ENCODE measurements around the gene POU2AF1. TPM values are rescaled to one million over a fixed set of nuclear protein-coding genes. Genes with fewer than 3 reads are reported as not detected.

POU2AF1 gene
- total and polyA plus RNA-seq, 4 donors = 0.21 to 2.0 (median 0.83) TPM

DNA sequence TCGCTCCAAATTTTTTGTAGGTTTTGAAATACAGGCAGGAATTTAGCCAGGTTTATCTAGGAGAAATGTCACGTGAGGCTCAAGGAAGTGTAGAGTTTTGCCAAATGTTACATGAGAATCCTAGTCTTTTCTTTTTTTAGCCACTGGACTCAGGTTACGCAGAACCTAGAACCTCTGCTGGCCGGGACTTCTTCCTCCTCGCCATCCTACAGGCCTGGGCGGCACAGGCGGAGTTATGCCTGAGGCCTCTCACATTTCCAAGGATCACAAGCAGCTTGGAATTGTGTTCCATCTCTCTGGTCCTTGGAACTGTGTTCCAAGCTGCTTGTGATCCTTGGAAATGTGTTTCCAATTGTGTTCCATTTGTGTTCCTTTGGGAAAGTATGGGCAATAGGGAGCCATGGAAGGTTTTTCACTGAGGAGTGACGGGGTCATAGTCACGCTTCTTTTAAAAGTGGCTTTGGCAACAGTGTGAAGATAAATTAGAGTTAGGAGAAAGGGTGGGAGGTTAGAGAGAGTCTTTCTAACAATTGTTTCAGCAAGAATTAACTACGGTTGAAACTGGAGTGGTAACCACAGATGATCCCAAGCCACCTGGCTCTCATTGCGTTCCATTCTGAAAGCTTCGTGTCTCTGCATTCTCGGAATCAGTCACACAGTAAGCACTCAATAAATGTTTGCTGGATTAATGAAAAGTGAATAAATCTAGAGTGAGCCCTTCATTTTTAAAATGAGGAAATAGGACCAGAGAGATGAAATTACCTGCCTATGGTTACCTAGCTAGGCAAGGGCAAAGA, 12.5 kb upstream of the POU2AF1 start (continued):
- no peak for TF ChIP-seq TAF1 (conservative IDR thresholded peaks at IDR 0.05)
- TF ChIP-seq JUND (IDR thresholded peaks at IDR 0.05) = no peak
- no peak for TF ChIP-seq YY1 (IDR thresholded peaks at IDR 0.05)

DNA sequence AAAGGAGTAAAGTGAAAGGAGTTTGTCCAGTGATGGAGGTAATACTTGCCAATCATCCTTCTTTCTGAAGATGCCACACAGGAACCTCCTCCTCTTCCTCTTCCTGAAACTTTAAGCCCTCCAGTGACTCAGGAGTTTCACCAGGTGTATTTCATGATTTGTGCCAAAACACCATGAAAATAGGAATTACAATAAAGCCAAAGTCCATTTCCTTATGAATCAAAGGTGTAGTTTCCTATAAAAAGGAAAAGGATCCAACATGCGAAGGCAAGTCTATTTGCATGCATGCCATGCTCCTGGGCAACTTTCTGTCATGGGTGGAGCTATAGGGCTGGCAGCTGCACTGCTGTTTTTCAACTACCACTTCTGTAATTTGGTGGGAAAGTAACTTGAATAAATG, 9.8 kb upstream of the POU2AF1 start:
- DNase-seq (ENCODE audit: low spot score) = no peak
- 82% methylated on average over 1 of the region's 1 CpG for WGBS
- Histone ChIP-seq H3K9me3 (ENCODE audit: control insufficient read depth in 4 of 4, low read length in 3 of 4) (no peaks in the 10 kb centered on the region), H3K36me3 (ENCODE audit: control insufficient read depth in 4 of 4, insufficient read depth in 3 of 4, low read depth in 1 of 4, low read length in 3 of 4) (no peaks in the 10 kb centered on the region), H3K27me3 (ENCODE audit: control insufficient read depth in 4 of 4, insufficient read depth in 4 of 4, low read length in 3 of 4) (no peaks in the 10 kb centered on the region), H3K4me1 (ENCODE audit: control insufficient read depth in 4 of 4, insufficient read depth in 4 of 4, low read length in 3 of 4) (peaks cover 0 to 11% (median 0%) of the 10 kb centered on the region in 4 donors), H3K4me3 (ENCODE audit: low read depth in 1 of 3, low read length in 3 of 3) (no peak overlapping the region), H3K9ac (ENCODE audit: low read depth in 1 of 2, low read length in 2 of 2) (no peak overlapping the region), H3K27ac (ENCODE audit: low read depth in 1 of 2, low read length in 2 of 2) (no peak overlapping the region)
- TF ChIP-seq FOXA2 (IDR thresholded peaks at IDR 0.05) = no peak
- no peak for TF ChIP-seq HNF4G (IDR thresholded peaks at IDR 0.05)
- TF ChIP-seq, protein P1, sequence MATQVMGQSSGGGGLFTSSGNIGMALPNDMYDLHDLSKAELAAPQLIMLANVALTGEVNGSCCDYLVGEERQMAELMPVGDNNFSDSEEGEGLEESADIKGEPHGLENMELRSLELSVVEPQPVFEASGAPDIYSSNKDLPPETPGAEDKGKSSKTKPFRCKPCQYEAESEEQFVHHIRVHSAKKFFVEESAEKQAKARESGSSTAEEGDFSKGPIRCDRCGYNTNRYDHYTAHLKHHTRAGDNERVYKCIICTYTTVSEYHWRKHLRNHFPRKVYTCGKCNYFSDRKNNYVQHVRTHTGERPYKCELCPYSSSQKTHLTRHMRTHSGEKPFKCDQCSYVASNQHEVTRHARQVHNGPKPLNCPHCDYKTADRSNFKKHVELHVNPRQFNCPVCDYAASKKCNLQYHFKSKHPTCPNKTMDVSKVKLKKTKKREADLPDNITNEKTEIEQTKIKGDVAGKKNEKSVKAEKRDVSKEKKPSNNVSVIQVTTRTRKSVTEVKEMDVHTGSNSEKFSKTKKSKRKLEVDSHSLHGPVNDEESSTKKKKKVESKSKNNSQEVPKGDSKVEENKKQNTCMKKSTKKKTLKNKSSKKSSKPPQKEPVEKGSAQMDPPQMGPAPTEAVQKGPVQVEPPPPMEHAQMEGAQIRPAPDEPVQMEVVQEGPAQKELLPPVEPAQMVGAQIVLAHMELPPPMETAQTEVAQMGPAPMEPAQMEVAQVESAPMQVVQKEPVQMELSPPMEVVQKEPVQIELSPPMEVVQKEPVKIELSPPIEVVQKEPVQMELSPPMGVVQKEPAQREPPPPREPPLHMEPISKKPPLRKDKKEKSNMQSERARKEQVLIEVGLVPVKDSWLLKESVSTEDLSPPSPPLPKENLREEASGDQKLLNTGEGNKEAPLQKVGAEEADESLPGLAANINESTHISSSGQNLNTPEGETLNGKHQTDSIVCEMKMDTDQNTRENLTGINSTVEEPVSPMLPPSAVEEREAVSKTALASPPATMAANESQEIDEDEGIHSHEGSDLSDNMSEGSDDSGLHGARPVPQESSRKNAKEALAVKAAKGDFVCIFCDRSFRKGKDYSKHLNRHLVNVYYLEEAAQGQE (IDR thresholded peaks at IDR 0.05) = no peak
- no peak for TF ChIP-seq YY1 (IDR thresholded peaks at IDR 0.05)
- TF ChIP-seq EGR1 (IDR thresholded peaks at IDR 0.05; ENCODE audit: low read depth in 2 of 2) = no peak
- no peak for TF ChIP-seq JUND (IDR thresholded peaks at IDR 0.05)
- no peak for TF ChIP-seq GABPA (IDR thresholded peaks at IDR 0.05 in 1 of 2, conservative IDR thresholded peaks at IDR 0.05 in 1 of 2)
- TF ChIP-seq RXRA (IDR thresholded peaks at IDR 0.05) = no peak
- TF ChIP-seq, protein P2, sequence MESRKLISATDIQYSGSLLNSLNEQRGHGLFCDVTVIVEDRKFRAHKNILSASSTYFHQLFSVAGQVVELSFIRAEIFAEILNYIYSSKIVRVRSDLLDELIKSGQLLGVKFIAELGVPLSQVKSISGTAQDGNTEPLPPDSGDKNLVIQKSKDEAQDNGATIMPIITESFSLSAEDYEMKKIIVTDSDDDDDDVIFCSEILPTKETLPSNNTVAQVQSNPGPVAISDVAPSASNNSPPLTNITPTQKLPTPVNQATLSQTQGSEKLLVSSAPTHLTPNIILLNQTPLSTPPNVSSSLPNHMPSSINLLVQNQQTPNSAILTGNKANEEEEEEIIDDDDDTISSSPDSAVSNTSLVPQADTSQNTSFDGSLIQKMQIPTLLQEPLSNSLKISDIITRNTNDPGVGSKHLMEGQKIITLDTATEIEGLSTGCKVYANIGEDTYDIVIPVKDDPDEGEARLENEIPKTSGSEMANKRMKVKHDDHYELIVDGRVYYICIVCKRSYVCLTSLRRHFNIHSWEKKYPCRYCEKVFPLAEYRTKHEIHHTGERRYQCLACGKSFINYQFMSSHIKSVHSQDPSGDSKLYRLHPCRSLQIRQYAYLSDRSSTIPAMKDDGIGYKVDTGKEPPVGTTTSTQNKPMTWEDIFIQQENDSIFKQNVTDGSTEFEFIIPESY (IDR thresholded peaks at IDR 0.05) = no peak
- TF ChIP-seq, protein P3, sequence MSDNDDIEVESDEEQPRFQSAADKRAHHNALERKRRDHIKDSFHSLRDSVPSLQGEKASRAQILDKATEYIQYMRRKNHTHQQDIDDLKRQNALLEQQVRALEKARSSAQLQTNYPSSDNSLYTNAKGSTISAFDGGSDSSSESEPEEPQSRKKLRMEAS (IDR thresholded peaks at IDR 0.05) = no peak

DNA sequence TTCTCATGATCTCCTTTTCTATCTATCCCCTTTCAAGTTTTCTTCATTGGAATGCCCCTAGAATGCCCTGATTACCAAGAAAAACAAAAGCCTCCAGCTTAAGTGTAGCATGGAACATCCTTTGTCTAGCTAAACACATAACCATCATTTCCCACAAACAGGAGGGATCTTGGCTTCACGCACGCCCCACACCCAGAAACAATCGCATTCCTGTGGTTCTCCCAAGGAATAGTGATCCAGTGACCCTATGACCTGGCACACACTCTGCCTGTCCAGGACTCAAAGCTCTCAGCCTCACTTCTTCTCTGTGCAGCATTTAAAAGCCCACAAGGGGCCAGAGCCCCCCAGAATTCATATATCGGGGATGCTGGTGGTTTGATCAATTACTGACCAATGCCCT, 9.3 kb upstream of the POU2AF1 start:
- no peak overlapping the region for H3K9ac ChIP-seq (ENCODE audit: low read depth in 1 of 2, low read length in 2 of 2)
- no peak for TF ChIP-seq JUND (IDR thresholded peaks at IDR 0.05)
- TF ChIP-seq RAD21 (IDR thresholded peaks at IDR 0.05) = no peak
- TF ChIP-seq YY1 (IDR thresholded peaks at IDR 0.05) = no peak
- no peak for TF ChIP-seq HNF4A (conservative IDR thresholded peaks at IDR 0.05)
- TF ChIP-seq, protein P2 (IDR thresholded peaks at IDR 0.05) = no peak
- TF ChIP-seq HNF4G (IDR thresholded peaks at IDR 0.05) = no peak
- TF ChIP-seq FOXA2 (IDR thresholded peaks at IDR 0.05) = no peak
- TF ChIP-seq RXRA (IDR thresholded peaks at IDR 0.05) = no peak
- TF ChIP-seq GABPA (IDR thresholded peaks at IDR 0.05 in 1 of 2, conservative IDR thresholded peaks at IDR 0.05 in 1 of 2) = no peak
- TF ChIP-seq TAF1 (conservative IDR thresholded peaks at IDR 0.05) = no peak
- H3K4me1 ChIP-seq (ENCODE audit: control insufficient read depth in 4 of 4, insufficient read depth in 4 of 4, low read length in 3 of 4) = peaks cover 0 to 11% (median 0%) of the 10 kb centered on the region in 4 donors
- no peak overlapping the region for H3K4me3 ChIP-seq (ENCODE audit: low read depth in 1 of 3, low read length in 3 of 3)
- H3K27ac ChIP-seq (ENCODE audit: low read depth in 1 of 2, low read length in 2 of 2) = no peak overlapping the region
- WGBS = 95% methylated on average over 4 of the region's 4 CpGs
- H3K9me3 ChIP-seq (ENCODE audit: control insufficient read depth in 4 of 4, low read length in 3 of 4) = no peaks in the 10 kb centered on the region
- no peak for DNase-seq (ENCODE audit: low spot score)
- no peaks in the 10 kb centered on the region for H3K36me3 ChIP-seq (ENCODE audit: control insufficient read depth in 4 of 4, insufficient read depth in 3 of 4, low read depth in 1 of 4, low read length in 3 of 4)
- H3K27me3 ChIP-seq (ENCODE audit: control insufficient read depth in 4 of 4, insufficient read depth in 4 of 4, low read length in 3 of 4) = no peaks in the 10 kb centered on the region

All from liver (tissue), 9 donors.